HG02642 (cell line): ENCODE results near the gene FBXW12.

ENCODE experiments used
- ATAC-seq: cut with Tn5 transposase; IDR thresholded peaks from one replicate; pipeline ENCODE4 v1.9.1; 2021; ENCODE audit warnings: mild to moderate bottlenecking; ENCODE audit not compliant: unreplicated experiment, poor library complexity

FBXW12 gene

DNA sequence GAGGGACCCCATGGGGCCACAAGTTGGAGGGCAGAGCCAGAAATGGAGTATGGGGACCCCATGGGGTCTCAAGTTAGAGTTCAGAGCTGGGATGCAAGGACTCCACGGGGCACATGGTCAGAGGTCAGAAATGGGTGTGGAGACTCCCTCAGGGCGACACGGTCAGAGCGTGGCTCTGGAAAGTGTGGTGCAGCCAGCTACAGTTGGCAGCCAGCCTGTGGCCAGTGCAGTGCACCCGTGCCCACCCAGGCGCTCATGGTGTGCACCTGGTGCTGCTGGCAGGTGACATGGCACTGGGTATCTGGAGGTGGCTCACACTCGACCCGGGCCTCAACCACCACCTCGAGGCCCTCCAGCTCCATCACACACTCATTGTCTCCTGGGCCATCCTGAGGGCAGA lies 46.6 kb downstream of the FBXW12 start:
- no peak for ATAC-seq

DNA sequence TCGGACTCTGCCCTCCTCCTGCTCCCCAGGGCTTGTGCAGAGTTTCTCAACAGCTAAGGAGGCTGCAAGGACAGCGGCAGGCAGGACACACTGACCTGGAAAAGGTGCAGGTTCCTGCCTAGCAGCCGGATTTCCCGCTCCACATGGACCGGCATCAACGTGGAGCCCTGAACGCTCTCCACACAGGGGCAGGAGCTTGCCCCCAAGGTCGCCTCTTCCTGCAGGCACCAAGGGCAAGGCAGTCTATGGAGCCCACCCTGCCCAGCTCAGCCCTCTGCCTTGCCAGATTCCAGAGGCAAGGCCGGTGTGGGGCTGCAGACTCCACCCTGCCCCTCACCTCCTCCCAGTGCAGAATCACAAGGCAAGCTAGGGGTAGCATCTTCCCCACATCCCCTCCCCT lies 47.1 kb downstream of the FBXW12 start:
- no peak for ATAC-seq

DNA sequence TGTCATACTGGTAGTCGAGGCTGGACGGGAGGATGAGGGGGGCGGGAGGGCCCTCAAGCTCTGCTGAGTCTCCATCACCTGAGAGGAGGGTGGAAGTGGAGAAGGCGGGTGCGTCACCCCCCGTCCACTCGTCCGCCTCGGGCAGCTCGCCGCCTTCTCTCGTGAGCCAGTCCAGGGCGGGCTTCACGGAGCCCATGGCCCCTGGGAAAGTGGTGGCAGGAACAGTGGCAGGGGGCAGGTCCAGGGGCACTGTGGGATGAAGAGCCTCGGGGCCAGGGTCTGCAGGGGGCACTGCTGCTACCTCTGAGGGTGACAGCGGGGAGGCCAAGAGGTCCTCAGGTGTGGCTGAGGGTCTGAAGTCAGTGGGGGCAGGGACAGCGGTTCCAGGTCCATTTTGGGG lies 47.6 kb downstream of the FBXW12 start:
- ATAC-seq: no peak

DNA sequence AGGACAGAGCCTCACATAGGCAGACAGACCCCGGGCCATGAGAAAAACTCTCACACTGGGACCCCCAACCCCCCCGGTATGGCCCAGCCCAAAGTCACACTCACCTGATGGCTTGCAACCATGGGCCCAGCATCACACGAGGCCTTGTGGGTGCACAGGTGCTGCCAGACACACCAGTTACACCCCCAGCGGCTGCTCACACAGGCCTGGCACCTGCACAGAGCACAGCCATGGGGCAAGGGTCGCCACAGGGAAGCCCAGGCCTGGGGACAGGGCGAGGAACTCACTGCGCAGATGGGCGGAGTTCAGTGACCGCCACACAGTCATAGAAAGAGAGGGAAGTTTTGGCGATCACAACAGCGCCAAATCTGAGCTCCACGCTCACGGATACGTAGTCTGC lies 48.5 kb downstream of the FBXW12 start:
- ATAC-seq: no peak

DNA sequence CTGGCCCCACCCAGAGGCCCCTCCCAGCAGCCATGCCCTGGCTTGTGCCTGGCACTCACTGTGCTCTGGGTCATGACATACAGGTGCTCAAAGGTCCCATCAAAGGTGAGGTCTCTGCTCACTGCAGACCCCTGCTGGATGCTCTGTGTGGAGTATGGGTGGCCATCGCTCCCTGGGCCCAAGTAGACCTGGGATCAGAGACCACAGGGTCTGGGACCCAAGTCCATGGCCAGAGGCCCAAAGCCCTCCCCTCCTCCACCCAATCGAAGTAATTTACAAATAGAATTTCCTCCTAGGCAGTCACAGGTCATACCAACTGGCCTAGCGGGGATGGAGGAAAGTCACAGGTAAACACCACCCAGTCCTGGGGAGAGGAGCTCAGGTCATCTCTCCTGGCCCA lies 50.3 kb downstream of the FBXW12 start:
- no peak for ATAC-seq

DNA sequence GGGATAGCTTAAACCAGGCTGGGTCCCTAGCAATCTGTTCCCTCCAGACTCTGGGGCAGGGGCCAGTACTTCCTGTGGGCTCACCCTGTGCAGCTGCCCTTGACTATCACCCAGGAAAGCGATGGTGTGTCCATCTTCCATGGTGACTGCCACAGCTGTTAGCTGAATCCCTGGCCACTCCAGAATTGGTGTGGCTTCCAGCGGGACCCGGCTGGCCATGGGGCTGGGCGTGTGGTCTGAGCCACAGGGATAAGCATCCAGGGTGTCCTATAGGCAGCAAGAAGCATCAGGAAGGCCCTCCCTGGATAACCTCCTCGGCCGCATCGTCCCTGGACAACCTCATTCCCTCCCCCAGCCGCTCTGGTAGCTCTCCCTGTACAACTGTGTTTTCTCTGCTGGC lies 50.7 kb downstream of the FBXW12 start:
- no peak for ATAC-seq

DNA sequence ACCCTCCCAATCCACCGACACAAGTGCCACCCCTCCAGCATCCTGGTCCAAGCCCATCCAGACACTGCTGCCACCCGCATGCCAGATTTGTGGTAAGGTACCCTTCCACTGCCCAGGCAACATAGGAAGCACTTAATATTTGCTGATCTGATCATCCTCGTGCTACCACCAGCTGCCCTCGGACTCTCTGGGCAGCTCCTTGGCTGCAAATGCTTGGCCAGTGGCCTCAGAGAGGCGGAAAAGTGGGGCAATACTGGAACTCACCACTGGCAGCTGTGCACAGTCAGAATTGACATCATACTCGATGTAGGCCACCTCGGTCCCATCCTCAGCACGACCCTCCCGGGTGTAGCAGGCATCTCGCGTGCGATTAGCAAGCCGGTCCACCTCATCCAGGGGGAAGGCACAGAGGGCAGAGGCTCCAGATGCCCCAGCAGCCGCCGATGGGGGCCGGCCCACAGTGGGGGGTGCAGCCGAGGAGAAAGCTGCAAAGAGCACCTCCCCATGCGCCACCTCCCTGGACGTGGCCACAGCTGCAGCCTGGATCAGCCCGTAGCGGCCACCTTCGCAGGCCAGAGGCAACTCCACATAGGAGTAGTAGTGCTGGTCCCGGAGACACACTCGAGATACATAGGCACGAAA lies 51.3 kb downstream of the FBXW12 start:
- ATAC-seq: no peak

DNA sequence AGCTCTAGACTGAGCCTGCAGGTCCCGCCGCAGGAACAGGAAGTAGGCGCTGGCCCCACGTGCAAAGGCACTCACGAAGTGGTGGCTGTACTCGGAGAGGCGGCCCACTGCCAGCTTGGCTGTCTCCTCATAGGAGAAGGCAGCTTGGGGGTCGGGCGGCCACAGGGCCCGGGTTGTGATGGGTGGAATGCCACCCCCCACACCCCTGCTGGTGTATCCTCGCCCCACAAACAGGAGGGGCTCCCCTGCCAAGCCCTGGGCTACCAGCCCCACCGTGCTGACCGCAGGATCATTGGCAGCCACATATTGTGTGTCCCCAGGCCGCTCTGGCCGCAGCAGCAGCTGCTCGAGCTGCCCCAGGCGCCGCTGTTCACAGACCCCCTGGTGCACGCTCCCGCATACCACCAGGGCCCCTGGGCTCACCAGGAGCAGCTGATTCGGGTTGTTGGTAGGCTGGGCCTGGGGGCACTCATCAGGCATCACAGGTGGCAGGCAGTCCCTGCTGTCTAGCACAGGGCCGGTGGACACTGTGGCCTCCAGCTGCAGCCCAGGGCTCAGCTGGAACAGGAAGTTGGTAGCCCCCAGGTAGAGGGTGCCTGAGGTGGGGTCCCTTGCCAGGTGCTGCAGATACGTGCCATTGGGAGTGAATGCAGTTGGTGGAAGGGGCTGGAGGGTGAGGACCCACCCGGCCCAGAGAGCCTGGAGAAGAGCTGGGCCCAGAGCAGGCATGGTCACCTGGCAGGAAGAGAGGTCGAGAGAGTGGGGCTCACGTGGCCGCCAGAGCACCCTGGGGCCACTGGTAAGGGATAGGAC lies 52.1 kb downstream of the FBXW12 start:
- no peak for ATAC-seq

DNA sequence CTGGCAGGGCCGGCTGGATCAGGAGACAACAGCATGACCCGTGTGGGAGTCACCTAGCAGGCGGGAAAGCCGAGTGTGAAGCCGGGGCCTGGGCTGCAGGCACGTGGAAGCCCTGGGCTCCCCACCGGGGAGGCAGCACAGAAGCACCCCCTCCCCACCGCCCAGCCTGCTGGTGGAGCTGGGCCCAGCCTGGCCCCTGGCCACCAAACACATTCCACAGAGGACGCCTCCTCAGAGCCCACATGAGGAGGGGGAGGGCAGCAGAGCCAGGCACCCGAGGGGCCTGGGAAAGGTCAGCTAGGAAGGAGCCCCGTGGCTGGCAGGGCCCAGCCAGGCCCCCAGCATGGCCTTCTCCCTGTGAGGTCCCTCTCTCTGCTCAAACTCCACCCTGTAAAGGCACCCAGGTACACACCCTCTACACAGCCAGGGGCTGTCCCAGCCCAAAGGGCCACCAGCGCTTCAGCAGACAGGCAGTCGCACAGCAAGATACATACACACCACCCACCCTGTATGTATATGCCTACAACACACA lies 53.3 kb downstream of the FBXW12 start:
- ATAC-seq: no peak

DNA sequence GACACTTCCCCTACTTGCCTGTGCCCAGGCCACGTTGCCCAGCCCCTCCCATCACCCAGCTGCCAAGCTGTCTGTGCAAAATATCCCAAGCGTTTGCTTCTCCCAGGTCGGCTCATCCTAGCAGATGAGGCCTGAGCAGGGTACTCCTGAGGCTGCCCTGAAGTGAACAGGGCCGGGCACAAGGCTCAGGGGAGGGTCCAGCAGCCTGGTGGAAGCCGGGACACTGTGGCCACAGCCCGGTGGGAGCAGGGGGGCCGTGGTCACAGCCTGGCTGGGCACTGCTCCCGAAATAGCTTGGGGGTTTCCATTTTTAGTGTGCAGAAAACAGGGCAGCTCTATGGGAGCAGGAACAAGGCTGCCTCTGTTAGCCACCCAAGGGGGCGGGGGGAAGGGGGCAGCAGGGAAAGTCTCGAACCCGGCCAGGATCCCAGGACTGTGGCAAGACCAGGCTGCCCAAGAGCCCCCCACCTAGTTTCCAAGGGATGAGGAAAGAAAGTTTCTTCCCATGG lies 54.4 kb downstream of the FBXW12 start:
- no peak for ATAC-seq

DNA sequence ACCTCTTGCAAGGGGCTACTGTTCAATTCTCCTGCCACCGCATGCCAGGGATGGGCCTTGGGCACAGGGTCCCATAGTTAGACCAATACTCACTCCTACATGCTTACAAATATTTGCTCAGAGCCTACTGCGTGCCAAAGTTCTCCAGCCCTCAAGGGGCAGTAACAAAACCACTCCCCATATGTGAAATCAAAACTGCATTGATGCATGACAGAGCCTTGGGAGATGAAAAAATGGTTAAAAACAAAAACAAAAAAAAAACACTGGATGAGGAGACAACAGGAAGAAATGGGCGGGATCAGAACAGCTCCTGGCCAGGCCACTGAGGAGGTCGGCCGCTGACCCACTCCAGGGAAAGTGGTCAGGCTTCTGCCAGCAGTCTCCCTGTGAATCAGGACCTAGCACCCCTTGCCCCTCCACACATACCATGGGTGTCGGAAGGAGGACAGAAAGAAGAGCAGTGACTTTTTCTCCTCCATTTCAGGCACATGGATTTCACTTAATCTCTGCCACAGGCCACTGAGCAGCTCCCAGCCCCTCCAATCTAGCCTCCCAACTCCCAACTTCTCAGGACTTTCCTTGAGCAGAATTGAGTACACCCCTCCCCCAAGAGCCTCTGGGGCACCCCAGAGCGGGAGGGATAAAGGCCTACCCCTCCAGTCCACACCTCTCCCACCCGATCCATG lies 55.1 kb downstream of the FBXW12 start:
- no peak for ATAC-seq

DNA sequence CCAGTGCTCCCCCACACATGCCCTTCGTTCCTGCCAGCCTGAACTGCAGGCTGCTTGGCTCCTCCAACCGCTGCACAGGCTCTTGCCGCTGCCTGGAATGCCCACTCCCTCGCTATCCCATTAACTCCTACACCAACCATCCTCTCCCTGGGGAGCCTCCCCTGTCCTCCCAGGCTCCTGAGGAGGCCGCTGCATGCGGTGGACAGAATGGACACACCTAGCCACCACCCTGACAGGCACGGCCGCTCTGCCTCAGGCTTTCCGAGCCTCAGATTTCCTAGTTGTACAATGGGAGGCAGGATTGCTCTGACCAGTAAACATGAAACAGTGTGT lies 55.6 kb downstream of the FBXW12 start:
- no peak for ATAC-seq

DNA sequence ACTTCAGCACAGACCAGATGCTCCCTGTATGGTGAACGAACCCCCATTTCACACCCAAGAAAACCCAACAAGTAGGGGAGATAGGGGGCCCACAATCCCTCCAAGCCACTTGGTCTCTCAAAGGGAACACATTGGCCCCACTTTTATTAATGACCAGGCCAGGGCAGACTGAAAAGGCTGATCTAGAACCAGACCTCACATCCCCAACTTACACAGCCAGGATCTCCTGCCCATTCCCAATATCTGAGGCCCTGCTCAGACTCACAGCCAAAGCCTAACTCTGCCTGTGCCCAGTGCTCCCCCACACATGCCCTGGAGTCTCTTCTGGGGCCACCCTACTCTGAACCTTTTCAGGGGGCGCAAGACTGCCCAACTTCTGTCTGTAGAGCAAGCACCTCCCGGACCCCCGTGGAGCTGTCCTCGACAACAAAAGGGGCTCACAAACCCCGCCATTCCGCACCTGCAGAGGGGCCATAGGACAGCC lies 56.1 kb downstream of the FBXW12 start:
- ATAC-seq: no peak

DNA sequence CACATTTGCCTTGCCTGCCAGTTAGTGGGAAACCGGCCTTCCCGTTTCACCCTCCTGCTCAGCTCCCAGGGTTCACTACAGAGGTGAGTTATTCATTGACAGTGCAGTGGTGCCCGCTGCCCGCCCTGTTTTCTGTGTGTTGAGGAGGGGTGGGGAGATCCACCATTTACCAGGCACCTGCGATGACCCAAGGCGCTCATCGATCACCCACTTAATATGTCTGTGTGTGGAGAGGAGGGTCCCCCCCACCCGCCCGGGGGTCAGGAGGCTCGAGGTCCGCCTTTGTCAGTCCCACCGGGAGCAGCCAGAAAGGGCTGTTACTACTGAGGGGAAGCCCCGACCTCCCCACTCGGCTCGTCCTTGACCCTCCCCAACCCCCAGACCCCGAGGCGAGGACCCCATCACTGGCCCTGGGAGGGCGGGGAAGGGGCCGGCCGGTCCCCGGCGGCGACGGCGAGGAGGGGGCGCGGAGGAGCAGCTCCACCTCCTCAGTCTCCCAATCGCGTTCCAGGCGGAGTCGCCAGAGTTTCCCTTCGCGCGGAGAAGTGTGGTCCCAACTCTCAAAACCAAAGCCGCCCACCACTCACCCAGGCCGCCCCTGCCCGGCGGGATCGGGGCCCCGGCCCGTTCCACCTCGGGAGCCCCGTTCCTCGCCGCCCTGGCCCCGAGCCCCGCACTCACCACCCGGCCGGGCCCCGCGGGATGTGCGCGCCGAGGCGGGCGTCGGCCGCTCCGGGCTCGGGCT lies 56.7 kb downstream of the FBXW12 start:
- peak; percentile 32 for ATAC-seq

DNA sequence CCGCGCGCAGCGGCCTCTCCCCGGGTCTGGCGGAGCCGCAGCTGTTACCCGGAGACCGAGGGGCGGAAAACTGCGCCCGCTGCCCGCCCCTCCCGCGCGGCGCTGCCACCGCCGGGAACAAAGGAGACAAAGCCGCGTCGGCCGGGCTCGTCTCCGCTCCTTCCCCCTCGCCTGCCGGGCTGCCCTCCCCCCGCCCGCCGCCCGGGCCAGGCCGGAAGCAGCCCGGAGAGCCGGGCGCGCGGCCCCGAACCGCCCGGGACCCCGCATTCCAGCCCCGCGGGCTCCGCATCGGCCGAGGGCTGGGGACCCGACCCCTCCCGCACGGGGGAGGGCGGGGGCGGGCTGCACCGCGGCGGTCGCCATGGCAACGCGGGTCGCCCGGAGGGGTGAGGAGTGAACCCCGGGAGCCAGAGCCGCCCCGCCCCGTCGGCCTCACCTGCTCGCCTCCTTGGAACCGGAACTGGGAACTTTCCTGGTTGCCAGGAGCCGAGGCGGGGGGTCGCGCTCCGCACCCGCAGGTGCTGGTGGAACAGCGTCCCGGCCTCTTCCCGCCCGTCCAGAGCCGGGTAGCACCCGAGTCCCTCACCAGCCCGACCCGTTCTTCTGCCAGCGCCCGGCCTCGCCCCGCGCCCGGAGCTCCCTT lies 57.4 kb downstream of the FBXW12 start:
- ATAC-seq: peak; percentile 51

DNA sequence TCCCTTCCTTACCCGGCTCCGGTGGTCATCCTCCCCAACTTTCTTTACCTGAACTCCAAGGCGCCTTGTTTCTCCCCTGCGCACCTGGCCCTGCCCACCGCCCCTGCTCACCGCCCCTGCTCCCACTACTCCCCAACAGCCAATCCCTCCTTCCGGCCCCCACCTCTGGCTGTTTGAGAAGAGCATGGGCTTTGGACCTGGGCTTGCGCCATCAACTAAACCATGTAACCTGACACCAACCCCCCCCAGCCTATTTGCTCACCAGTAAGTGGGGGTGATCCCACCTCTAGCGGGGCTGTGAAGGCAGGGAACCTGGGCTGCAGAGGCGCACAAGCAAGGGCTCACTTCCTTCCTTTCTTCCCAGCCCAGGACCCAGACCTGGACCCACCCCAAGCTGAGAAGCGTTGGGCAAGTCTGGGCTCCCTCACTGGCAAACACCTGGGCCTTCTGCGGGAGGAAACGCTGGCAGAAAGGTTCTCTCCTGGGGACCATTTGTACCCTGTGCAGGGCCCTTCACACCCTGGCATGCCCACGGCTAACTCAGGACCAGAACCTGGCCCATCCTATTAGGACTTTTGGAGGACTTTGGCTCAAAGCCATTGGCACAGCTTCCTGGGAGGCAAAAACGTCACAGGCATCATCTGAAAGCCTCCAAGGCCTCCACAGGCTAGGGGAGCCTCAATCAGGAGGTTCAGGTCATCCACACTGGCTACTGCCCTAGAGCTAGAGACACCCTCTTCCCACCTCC lies 58.1 kb downstream of the FBXW12 start, which contains the start of gene PLXNB1:
Gene PLXNB1, minus strand, starts transcription at position 127 of the 748 bp plus-strand sequence. CDS start 5,475 bp downstream, outside the sequence.
- ATAC-seq: peak; percentile 12

DNA sequence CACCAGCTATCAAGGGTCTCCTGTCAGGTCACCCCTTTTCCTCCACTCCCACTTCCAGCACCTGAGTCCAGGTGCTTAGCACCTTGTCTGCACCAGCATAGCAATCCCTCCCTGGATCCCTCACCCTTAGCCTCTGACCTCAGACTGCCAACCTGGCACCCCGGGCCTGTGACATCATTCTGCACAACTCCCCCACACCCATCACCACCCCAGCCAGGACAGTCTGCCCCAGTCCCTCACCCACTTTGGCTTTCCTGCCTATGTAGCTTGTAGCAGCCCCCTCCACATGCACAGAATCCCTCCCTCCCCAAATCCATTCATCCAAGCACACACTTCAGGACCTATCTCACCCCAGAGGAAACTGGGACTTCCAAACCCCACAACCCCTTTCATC lies 58.7 kb downstream of the FBXW12 start:
- no peak for ATAC-seq

DNA sequence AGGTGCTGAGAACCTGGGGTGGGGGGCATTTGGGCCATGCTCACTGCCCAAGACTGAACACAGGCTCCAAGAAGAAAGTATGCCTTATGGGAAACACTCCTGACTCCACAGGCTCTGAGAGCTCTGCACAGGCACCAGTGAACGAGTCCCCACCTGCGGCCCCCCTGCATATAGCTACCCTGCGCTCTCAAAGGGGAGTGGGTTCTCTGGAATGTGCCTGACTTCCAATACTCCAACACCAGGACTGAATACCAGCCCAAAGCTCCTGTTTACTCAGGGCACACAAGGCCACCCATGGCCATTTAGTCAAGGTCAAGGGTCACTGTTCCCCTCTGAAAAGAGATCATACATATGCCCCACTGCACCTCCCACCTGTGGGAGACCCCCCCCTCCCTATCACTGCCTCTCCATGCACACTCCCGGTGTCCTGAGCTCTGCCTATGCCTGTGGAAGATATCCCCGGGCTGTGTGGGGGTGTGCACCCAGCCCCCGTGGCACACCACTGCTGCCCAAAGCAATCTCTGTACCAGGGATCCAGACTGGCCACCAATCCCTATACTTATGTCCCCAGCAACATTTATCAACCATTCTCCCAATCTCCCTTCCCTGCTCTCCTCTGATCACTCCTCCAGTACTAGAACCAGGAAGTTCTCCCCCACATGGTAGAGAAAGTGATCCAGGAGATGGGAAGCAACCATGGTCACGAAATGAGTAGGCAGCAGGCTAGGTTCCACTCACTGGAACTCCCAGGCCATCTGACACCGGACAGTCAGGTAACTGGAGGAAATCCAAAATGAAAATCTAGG lies 59.4 kb downstream of the FBXW12 start:
- ATAC-seq: no peak
